ENCODE data around the gene SLIT1. TPM values are rescaled to one million over a fixed set of nuclear protein-coding genes. Genes with fewer than 3 reads are reported as not detected.

SLIT1 gene
- total RNA-seq, 1 donor from 2014 or later: 25.5 TPM

DNA sequence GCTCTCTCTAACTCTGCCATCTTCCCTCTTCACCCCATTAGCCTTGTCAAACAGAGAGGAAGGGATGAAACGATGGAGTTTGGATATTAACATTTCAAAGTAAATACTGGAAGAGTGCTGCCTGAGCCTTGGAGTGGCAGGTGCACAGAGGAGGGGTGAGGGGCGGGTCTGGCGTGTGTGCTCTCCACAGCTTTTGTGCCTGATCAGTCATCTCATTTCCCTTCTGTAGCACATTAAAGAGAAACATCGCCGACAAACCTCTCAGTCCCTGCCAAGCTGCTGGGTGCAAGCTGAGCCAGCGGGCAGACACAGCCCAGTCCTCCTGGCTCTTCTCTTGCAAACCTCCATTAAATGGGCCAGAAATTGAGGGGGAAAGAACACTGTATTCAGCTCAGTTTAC lies 76.2 kb downstream of the SLIT1 start:
- no peak for DNase-seq (ENCODE audit: low spot score, unreplicated experiment)
- Mint-ChIP-seq H3K9me3 (ENCODE audit: low read depth) (no peaks in the 10 kb centered on the region), H3K4me3 (ENCODE audit: low read depth) (no peak overlapping the region), H3K36me3 (ENCODE audit: insufficient read depth) (no peaks in the 10 kb centered on the region), H3K27me3 (peaks cover 3% of the 10 kb centered on the region), H3K27ac (no peak overlapping the region), H3K4me1 (ENCODE audit: low read depth) (peaks cover 3% of the 10 kb centered on the region)
- TF ChIP-seq, protein P1, sequence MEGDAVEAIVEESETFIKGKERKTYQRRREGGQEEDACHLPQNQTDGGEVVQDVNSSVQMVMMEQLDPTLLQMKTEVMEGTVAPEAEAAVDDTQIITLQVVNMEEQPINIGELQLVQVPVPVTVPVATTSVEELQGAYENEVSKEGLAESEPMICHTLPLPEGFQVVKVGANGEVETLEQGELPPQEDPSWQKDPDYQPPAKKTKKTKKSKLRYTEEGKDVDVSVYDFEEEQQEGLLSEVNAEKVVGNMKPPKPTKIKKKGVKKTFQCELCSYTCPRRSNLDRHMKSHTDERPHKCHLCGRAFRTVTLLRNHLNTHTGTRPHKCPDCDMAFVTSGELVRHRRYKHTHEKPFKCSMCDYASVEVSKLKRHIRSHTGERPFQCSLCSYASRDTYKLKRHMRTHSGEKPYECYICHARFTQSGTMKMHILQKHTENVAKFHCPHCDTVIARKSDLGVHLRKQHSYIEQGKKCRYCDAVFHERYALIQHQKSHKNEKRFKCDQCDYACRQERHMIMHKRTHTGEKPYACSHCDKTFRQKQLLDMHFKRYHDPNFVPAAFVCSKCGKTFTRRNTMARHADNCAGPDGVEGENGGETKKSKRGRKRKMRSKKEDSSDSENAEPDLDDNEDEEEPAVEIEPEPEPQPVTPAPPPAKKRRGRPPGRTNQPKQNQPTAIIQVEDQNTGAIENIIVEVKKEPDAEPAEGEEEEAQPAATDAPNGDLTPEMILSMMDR (IDR thresholded peaks at IDR 0.05; ENCODE audit: unreplicated experiment): no peak

DNA sequence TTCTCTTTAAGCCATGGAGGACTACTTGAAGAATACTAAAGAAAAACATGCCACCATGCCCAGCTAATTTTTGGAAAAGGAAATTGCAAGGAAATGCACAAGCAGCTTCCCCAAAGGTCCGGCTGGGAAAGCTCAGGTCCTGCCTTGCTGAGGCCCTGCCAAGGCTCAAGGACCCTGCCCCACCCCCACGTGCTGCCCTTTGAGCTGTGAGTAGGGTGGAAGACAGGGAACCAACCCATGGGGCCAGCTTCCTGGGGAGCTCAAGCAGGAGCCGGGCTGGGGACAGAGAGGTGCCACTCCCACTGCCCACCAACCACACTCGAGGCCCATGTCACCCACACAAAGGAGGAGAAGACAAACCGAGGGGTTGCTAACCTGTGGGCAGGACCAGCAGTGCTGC lies 78.2 kb downstream of the SLIT1 start:
- H3K27ac Mint-ChIP-seq: no peak overlapping the region
- no peak for DNase-seq (ENCODE audit: low spot score, unreplicated experiment)
- no peak overlapping the region for H3K4me3 Mint-ChIP-seq (ENCODE audit: low read depth)
- no peaks in the 10 kb centered on the region for H3K9me3 Mint-ChIP-seq (ENCODE audit: low read depth)
- H3K27me3 Mint-ChIP-seq: peaks cover 7% of the 10 kb centered on the region
- H3K4me1 Mint-ChIP-seq (ENCODE audit: low read depth): peaks cover 3% of the 10 kb centered on the region
- TF ChIP-seq, protein P1 (IDR thresholded peaks at IDR 0.05; ENCODE audit: unreplicated experiment): no peak
- no peaks in the 10 kb centered on the region for H3K36me3 Mint-ChIP-seq (ENCODE audit: insufficient read depth)

DNA sequence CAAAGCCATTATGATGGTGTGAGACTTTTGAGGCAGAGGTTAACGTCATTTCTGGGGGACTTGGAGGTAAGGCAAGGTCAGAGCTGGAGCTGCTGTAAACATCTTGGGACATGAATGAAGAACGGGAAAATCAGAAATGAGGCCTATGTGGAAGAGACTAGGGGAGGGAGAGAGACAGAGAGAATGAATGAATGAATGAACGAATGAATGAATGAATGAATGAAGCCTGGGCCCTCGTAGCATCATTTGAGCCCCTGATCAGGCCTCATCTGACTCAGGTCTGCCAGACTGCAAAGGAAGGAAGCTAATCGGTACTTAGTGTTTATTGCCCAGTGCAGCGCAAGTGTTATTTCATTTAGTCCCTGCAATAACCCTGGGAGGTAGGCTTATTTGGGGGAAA lies 79.6 kb downstream of the SLIT1 start:
- no peak overlapping the region for H3K27ac Mint-ChIP-seq
- TF ChIP-seq, protein P1 (IDR thresholded peaks at IDR 0.05; ENCODE audit: unreplicated experiment): no peak
- H3K4me3 Mint-ChIP-seq (ENCODE audit: low read depth): no peak overlapping the region
- H3K9me3 Mint-ChIP-seq (ENCODE audit: low read depth): no peaks in the 10 kb centered on the region
- no peaks in the 10 kb centered on the region for H3K36me3 Mint-ChIP-seq (ENCODE audit: insufficient read depth)
- peaks cover 7% of the 10 kb centered on the region for H3K27me3 Mint-ChIP-seq
- H3K4me1 Mint-ChIP-seq (ENCODE audit: low read depth): peaks cover 3% of the 10 kb centered on the region
- no peak for DNase-seq (ENCODE audit: low spot score, unreplicated experiment)

DNA sequence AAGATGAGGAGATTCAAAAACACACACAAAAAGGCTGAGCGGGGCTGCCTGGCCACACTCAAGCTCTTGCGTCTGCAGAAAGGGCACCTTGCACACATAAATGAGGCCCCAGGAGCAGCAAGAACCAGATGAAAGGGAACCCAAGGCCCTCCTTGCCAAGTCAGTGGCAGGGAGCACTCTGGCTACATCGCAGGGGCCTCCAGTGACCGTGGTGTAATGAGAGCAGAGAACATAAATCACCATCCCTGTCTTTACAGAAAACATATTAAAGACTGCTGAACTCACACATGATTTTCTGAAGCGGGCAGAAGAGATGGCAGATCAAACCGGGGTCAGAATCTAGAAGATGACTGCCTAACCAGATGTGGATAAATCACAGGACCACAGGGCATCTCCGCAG lies 80.5 kb downstream of the SLIT1 start:
- no peaks in the 10 kb centered on the region for H3K36me3 Mint-ChIP-seq (ENCODE audit: insufficient read depth)
- no peaks in the 10 kb centered on the region for H3K9me3 Mint-ChIP-seq (ENCODE audit: low read depth)
- TF ChIP-seq, protein P1 (IDR thresholded peaks at IDR 0.05; ENCODE audit: unreplicated experiment): no peak
- H3K4me3 Mint-ChIP-seq (ENCODE audit: low read depth): no peak overlapping the region
- H3K4me1 Mint-ChIP-seq (ENCODE audit: low read depth): peaks cover 3% of the 10 kb centered on the region
- no peak for DNase-seq (ENCODE audit: low spot score, unreplicated experiment)
- H3K27me3 Mint-ChIP-seq: peaks cover 5% of the 10 kb centered on the region
- peak overlapping the region; percentile 62 for H3K27ac Mint-ChIP-seq

DNA sequence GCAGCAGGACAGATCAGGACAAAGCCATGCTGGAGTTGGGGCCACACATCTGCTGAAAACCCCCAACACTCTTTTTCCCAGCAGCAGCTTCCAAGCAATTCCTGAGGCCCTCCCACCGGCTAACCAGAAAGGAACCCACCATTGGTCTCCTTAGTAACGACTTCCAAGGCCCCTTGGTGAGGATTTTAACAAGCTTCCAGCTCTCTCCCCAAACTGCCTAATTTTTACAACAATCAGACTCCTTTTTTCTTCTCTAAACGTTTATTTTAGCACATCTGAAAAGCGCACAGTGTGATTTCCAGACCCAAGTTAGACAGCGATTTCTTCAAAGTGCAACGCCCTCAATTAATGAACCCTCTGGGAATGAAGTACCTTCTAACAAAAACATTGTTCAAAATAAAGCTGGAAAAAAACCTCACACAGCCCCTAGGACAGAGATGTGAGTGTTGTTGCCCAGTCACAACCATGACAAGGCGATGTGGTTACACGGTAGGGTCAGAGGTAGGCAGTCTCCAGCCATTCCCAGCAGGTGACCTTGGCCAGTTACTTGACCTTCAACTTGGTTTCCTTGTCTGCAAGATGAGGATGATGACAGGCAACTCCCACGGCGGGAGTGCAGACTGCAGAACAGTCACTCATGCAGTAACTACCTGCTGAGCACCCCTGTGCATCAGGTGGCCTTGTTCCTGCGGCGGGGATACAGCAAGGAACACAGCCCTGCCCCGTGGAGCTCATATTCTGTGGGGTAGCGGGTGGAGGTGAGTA lies 82.3 kb downstream of the SLIT1 start:
- no peak overlapping the region for H3K27ac Mint-ChIP-seq
- TF ChIP-seq, protein P1 (IDR thresholded peaks at IDR 0.05; ENCODE audit: unreplicated experiment): no peak

More for the DNA sequence above, 82.3 kb downstream of the SLIT1 start:
- no peak for DNase-seq (ENCODE audit: low spot score, unreplicated experiment)
- H3K4me3 Mint-ChIP-seq (ENCODE audit: low read depth): no peak overlapping the region
- H3K4me1 Mint-ChIP-seq (ENCODE audit: low read depth): no peaks in the 10 kb centered on the region
- peaks cover 5% of the 10 kb centered on the region for H3K27me3 Mint-ChIP-seq
- H3K9me3 Mint-ChIP-seq (ENCODE audit: low read depth): no peaks in the 10 kb centered on the region
- no peaks in the 10 kb centered on the region for H3K36me3 Mint-ChIP-seq (ENCODE audit: insufficient read depth)
